ENCODE results near the gene ANO9.

The ANO9 gene

DNA sequence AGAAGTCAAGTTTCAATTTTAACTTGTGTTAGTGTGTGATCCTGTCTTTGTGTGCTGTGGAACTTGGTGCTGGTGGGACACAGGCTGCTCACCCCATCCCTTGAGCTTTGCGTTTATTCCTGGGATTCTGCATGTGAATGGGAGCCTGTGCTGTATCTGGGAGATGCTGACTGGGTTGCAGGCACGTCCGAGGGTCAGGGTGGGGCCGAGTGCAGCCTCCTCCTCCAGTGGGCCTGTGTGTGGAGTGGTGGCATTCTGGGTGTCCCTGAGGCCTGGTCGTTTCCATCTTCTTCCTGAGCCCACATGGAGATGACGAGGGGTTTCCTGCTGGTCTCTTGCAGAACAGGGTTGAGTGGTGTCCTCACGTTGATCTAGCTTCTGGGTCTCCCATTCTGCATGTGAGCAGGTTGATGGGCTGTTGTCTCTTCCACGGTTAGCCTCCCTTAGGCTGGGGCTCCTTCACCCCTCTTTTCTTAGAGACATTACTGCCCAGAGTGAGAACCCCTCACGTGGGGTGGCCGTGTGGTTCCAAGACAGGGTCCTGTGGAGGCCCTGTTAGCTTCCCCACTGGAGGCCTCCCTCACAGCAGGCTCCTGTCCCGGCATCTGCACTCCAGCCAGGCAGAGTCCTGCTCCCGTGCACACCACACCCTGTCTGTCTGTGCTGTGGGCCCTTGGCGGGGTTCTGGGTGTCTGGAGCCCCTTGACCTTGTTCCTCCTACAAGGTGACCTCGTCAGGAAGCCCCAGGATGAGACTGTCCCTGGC, 13.2 kb upstream of the ANO9 start:
- Histone ChIP-seq H3K27ac (ENCODE audit: low read length) (no peak overlapping the region), H3K9ac (ENCODE audit: low read length) (no peak overlapping the region), H3K79me2 (ENCODE audit: low read length) (peaks cover 75% of the 10 kb centered on the region), H3K4me1 (ENCODE audit: low read length) (peaks cover 8% of the 10 kb centered on the region), H4K20me1 (ENCODE audit: insufficient read depth, low read length) (peaks cover 9% of the 10 kb centered on the region; the same call in 1 of the 2 replicates), H3K9me3 (ENCODE audit: insufficient read depth, low read length) (no peaks in the 10 kb centered on the region), H3K4me2 (ENCODE audit: low read length) (no peak overlapping the region), H3K27me3 (ENCODE audit: low read depth, low read length) (no peaks in the 10 kb centered on the region), H2AFZ (ENCODE audit: low read depth, low read length) (no peak overlapping the region), H3K36me3 (replicated peaks; ENCODE audit: low read depth, low read length) (peaks cover 12% of the 10 kb centered on the region), H3K4me3 (ENCODE audit: low read length) (no peak overlapping the region)
- TF ChIP-seq, protein P1, sequence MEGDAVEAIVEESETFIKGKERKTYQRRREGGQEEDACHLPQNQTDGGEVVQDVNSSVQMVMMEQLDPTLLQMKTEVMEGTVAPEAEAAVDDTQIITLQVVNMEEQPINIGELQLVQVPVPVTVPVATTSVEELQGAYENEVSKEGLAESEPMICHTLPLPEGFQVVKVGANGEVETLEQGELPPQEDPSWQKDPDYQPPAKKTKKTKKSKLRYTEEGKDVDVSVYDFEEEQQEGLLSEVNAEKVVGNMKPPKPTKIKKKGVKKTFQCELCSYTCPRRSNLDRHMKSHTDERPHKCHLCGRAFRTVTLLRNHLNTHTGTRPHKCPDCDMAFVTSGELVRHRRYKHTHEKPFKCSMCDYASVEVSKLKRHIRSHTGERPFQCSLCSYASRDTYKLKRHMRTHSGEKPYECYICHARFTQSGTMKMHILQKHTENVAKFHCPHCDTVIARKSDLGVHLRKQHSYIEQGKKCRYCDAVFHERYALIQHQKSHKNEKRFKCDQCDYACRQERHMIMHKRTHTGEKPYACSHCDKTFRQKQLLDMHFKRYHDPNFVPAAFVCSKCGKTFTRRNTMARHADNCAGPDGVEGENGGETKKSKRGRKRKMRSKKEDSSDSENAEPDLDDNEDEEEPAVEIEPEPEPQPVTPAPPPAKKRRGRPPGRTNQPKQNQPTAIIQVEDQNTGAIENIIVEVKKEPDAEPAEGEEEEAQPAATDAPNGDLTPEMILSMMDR (IDR thresholded peaks at IDR 0.05; ENCODE audit: low read depth, low read length) = no peak
- TF ChIP-seq EZH2phosphoT487 (IDR thresholded peaks at IDR 0.05; ENCODE audit: low read depth) = no peak

DNA sequence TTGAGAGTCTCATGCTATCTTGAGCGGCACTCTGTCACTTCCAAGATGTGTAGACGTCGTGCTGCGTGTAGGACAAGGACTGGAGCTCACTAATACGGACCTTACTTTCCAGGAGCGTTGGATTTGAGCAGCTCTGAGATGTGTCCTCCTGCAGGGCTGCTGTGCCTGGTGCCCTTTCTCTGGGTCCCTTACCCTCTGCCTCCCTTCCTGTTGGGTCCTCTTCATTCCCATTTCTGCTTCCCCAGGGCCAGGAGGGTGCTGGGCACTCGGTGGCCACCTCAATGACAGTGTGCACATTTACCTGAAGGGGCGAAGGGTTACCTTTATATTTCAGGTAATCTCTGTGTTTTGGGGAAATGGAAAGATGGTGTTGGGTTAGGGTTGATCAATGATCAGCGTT, 12.2 kb upstream of the ANO9 start:
- peaks cover 13% of the 10 kb centered on the region for H3K4me1 ChIP-seq (ENCODE audit: low read length)
- H2AFZ ChIP-seq (ENCODE audit: low read depth, low read length) = no peak overlapping the region
- no peak overlapping the region for H3K4me3 ChIP-seq (ENCODE audit: low read length)
- H3K27ac ChIP-seq (ENCODE audit: low read length) = no peak overlapping the region
- TF ChIP-seq EZH2phosphoT487 (IDR thresholded peaks at IDR 0.05; ENCODE audit: low read depth) = no peak
- TF ChIP-seq, protein P1 (IDR thresholded peaks at IDR 0.05; ENCODE audit: low read depth, low read length) = no peak
- H3K4me2 ChIP-seq (ENCODE audit: low read length) = no peak overlapping the region
- H3K9me3 ChIP-seq (ENCODE audit: insufficient read depth, low read length) = no peaks in the 10 kb centered on the region
- H4K20me1 ChIP-seq (ENCODE audit: insufficient read depth, low read length) = peaks cover 9% of the 10 kb centered on the region; the same call in 1 of the 2 replicates
- peaks cover 76% of the 10 kb centered on the region for H3K79me2 ChIP-seq (ENCODE audit: low read length)
- no peaks in the 10 kb centered on the region for H3K27me3 ChIP-seq (ENCODE audit: low read depth, low read length)
- peaks cover 12% of the 10 kb centered on the region for H3K36me3 ChIP-seq (replicated peaks; ENCODE audit: low read depth, low read length)
- H3K9ac ChIP-seq (ENCODE audit: low read length) = no peak overlapping the region

DNA sequence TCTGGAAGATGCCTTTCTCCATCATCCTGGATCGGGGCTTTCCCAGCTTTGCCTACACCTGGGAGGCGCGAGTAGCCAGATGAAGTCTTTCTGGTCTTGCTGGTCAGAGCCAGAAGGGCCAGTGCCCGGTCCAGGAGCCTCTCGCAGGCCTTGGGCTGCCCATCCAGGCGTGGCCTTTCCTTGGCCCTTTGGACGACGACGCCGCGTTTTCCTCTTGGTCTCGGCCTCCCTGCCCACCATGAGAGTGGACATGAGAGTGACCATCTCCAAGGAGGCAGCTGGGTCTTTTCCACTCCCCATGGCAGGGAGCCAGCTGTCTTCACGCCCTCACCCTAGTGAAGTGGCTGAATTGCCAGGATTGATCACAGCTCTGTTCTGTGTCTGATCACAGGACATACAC, 11.8 kb upstream of the ANO9 start:
- Histone ChIP-seq H3K4me2 (ENCODE audit: low read length) (no peak overlapping the region), H2AFZ (ENCODE audit: low read depth, low read length) (no peak overlapping the region), H3K79me2 (ENCODE audit: low read length) (peaks cover 76% of the 10 kb centered on the region), H3K36me3 (replicated peaks; ENCODE audit: low read depth, low read length) (peaks cover 12% of the 10 kb centered on the region), H4K20me1 (ENCODE audit: insufficient read depth, low read length) (peaks cover 9% of the 10 kb centered on the region; the same call in 1 of the 2 replicates), H3K27ac (ENCODE audit: low read length) (no peak overlapping the region), H3K9me3 (ENCODE audit: insufficient read depth, low read length) (no peaks in the 10 kb centered on the region), H3K4me3 (ENCODE audit: low read length) (no peak overlapping the region), H3K27me3 (ENCODE audit: low read depth, low read length) (no peaks in the 10 kb centered on the region), H3K4me1 (ENCODE audit: low read length) (peaks cover 17% of the 10 kb centered on the region), H3K9ac (ENCODE audit: low read length) (no peak overlapping the region)
- TF ChIP-seq, protein P1 (IDR thresholded peaks at IDR 0.05; ENCODE audit: low read depth, low read length) = no peak
- TF ChIP-seq EZH2phosphoT487 (IDR thresholded peaks at IDR 0.05; ENCODE audit: low read depth) = no peak

DNA sequence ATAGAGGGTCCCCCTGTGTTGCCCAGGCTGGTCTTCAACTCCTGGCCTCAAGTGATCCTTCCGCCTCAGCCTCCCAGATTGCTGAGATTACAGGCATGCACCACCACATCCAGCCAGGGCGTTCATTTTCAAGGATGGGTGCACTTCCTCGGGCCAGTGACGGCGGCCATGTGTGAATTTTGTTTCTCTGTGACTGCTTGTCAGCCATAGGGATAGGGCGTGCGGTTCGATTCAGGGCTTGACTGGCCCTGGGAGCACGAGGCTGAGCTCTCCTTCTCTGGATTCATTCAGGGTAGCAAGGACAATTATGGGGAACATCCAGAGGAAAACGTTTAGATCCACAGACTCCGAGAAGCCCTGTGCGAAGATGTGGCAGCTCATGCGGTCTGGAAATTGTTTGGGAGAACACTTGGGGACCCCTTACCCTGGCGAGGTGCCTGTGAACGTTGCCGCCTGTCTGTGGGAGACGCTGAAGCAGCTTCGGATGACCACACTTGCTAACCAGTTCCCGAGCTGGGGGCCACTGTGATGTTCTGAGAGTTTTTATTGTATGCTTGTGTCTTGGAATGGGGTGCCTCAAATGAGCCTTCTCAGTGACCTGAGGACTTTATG, 11.2 kb upstream of the ANO9 start:
- Histone ChIP-seq H3K79me2 (ENCODE audit: low read length) (peaks cover 76% of the 10 kb centered on the region), H4K20me1 (ENCODE audit: insufficient read depth, low read length) (peaks cover 9% of the 10 kb centered on the region; the same call in 1 of the 2 replicates), H2AFZ (ENCODE audit: low read depth, low read length) (no peak overlapping the region), H3K4me1 (ENCODE audit: low read length) (peaks cover 17% of the 10 kb centered on the region), H3K27ac (ENCODE audit: low read length) (no peak overlapping the region), H3K4me3 (ENCODE audit: low read length) (no peak overlapping the region), H3K4me2 (ENCODE audit: low read length) (no peak overlapping the region), H3K9ac (ENCODE audit: low read length) (no peak overlapping the region), H3K36me3 (replicated peaks; ENCODE audit: low read depth, low read length) (peaks cover 12% of the 10 kb centered on the region), H3K27me3 (ENCODE audit: low read depth, low read length) (no peaks in the 10 kb centered on the region), H3K9me3 (ENCODE audit: insufficient read depth, low read length) (no peaks in the 10 kb centered on the region)
- TF ChIP-seq EZH2phosphoT487 (IDR thresholded peaks at IDR 0.05; ENCODE audit: low read depth) = no peak
- TF ChIP-seq, protein P1 (IDR thresholded peaks at IDR 0.05; ENCODE audit: low read depth, low read length) = no peak
